Putamen (tissue), 1 donor: Measurements from ENCODE around the gene ADGRV1.
"Not testable (repeated sequence)": the region's sequence is repeated elsewhere in the genome, so short reads cannot be mapped to it uniquely, and the experiment has no call there.

ENCODE experiments used
- DNase-seq: peaks from one replicate; pipeline ENCODE4 v3.0.0-alpha.2; 2016; ENCODE audit warnings: low spot score

The ADGRV1 gene

GRCh38 chr5:90657030-90657429, 98.4 kb downstream of the ADGRV1 start:
- DNase-seq: no peak

- DNase-seq: no peak
Observed at GRCh38 chr5:90657788-90658187, 99.2 kb downstream of the ADGRV1 start.

GRCh38 chr5:90658620-90659019, 100.0 kb downstream of the ADGRV1 start:
- DNase-seq: no peak

GRCh38 chr5:90668079-90668565, 109.5 kb downstream of the ADGRV1 start:
- not testable (repeated sequence) for DNase-seq

GRCh38 chr5:90675222-90675621, 116.6 kb downstream of the ADGRV1 start:
- no peak for DNase-seq

- DNase-seq: peak; percentile 45
Observed at GRCh38 chr5:90680921-90681563, 122.4 kb downstream of the ADGRV1 start.

GRCh38 chr5:90682278-90682677, 123.7 kb downstream of the ADGRV1 start:
- DNase-seq: no peak

- DNase-seq: no peak
Observed at GRCh38 chr5:90685425-90686022, 126.9 kb downstream of the ADGRV1 start.

- not testable (repeated sequence) for DNase-seq
Observed at GRCh38 chr5:90686363-90686762, 127.8 kb downstream of the ADGRV1 start.

- DNase-seq: not testable (repeated sequence)
Observed at GRCh38 chr5:90687458-90687857, 128.9 kb downstream of the ADGRV1 start.

- DNase-seq: no peak
Observed at GRCh38 chr5:90689064-90689463, 130.5 kb downstream of the ADGRV1 start.

- DNase-seq: no peak
Observed at GRCh38 chr5:90690307-90690706, 131.7 kb downstream of the ADGRV1 start.

GRCh38 chr5:90691533-90691932, 132.9 kb downstream of the ADGRV1 start:
- no peak for DNase-seq

- DNase-seq: no peak
Observed at GRCh38 chr5:90696153-90696552, 137.6 kb downstream of the ADGRV1 start.

GRCh38 chr5:90700299-90700698, 141.7 kb downstream of the ADGRV1 start:
- no peak for DNase-seq

- DNase-seq: no peak
Observed at GRCh38 chr5:90703932-90704331, 145.3 kb downstream of the ADGRV1 start.

GRCh38 chr5:90707698-90708097, 149.1 kb downstream of the ADGRV1 start:
- DNase-seq: no peak

- peak; percentile 3 for DNase-seq
Observed at GRCh38 chr5:90709323-90710155, 150.9 kb downstream of the ADGRV1 start.

GRCh38 chr5:90718387-90718786, 159.8 kb downstream of the ADGRV1 start:
- no peak for DNase-seq

- DNase-seq: no peak
Observed at GRCh38 chr5:90739567-90739966, 181.0 kb downstream of the ADGRV1 start.

GRCh38 chr5:90740244-90740799, 181.7 kb downstream of the ADGRV1 start:
- DNase-seq: no peak

- DNase-seq: no peak
Observed at GRCh38 chr5:90741022-90741564, 182.5 kb downstream of the ADGRV1 start.
